GM18511 (cell line): ENCODE measurements around the gene NUP88.

Experiments
- ATAC-seq: cut with Tn5 transposase; IDR thresholded peaks from one replicate; pipeline ENCODE4 v1.9.1; 2021; ENCODE audit warnings: mild to moderate bottlenecking, moderate library complexity; ENCODE audit not compliant: unreplicated experiment

NUP88 gene

GRCh38 chr17:5361426-5361825, 58.0 kb downstream of the NUP88 start:
- ATAC-seq = no peak

DNA sequence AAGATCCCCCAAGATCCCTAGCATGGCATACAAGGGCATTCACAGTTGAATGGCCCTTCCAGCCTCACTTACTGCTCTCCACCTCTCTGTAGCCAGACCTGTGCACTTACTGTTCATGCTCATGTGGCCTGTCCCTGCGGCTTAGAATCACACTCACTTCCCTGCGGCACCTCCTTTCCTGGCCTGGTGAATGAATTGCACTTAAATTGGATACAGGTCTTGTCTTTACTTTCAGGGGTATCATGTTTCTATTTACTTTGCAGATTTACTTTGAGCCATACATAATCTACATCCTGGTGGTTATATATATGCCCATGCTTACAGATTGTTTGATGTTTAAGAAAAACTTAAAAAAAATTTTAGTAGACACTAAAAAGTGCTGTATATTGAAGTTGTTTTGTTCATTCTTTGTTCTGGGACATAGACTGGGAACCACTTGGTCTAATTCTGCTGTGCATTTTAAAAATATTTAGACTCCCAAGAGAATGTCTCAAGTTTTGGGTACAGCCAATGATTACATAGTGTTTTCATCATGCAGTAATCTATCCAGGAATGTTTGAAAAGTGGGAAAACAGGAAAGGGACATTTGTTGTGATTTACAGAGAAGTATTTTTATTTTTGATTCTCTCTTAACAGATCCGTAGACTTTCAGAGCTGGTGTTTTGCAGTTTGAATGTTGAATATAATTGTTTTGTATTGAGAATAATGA, 63.9 kb downstream of the NUP88 start:
- ATAC-seq = no peak

GRCh38 chr17:5354886-5355415, 64.5 kb downstream of the NUP88 start:
- no peak for ATAC-seq

DNA sequence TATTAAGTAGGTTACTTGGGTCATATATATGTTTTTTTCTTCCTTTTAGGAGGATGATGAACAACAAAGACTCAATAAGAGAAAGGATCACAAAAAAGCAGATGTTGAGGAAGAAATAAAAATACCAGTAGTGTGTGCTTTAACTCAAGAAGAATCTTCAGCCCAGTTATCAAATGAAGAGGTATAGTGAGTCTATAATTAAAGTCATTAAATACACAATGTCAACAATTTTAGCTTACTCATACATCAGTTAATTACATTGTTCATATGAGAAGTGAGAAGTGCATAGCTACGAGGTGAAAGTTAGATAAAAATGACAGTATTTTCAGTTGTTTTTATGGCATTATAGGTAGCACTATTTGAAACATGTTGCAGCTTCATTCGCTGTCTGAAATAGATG, 65.2 kb downstream of the NUP88 start:
- ATAC-seq = no peak

- no peak for ATAC-seq
Measured at GRCh38 chr17:5352681-5353289, 66.7 kb downstream of the NUP88 start.

- ATAC-seq = no peak
Measured at GRCh38 chr17:5344914-5345313, 74.5 kb downstream of the NUP88 start.
